H1 (cell line): ENCODE data around the gene UROS. TPM values are rescaled to one million over a fixed set of nuclear protein-coding genes. Genes with fewer than 3 reads are reported as not detected.
A peak's percentile ranks its signal among the peaks of the same experiment; 100 is the strongest.

ENCODE experiments used
- POLR2A ChIP-seq, 2 experiments: IDR thresholded peaks; 1 replicate in 1 of 2; 2 replicates in 1 of 2; pipeline ENCODE4 v1.6.1; 2011; ENCODE audit warnings: low read depth in 2 of 2, low read length in 2 of 2, mild to moderate bottlenecking in 2 of 2; ENCODE audit errors: control extremely low read depth in 1 of 2
- microRNA counts: library from miRNA; unstranded; fragments of <30 nt; microRNA quantifications from one replicate; lab custom pipeline; 2015
- microRNA-seq, 2 experiments: library from miRNA; unstranded; fragments of <30 nt; microRNA quantifications; one replicate each; pipeline versions ENCODE4 to v1.2.0, GENCODE V29; 2016 to 2020; ENCODE audit warnings: borderline microRNAs expressed in 2 of 2, borderline number of aligned reads in 2 of 2, borderline replicate concordance in 1 of 2
- polyA plus RNA-seq, 7 experiments: library from polyadenylated mRNA; depleted of rRNA in 3 of 7; stranded (reverse) in 5 of 7; unstranded in 2 of 7; fragments of >200 nt in 5 of 7; fragments of 200-250 nt in 2 of 7; gene quantifications; 1 replicate in 5 of 7; 2 replicates in 1 of 7; 4 replicates in 1 of 7; pipeline versions ENCODE4 v1.2.1 to v1.2.3, GENCODE V29; 2011 to 2013; ENCODE audit warnings: missing spikeins in 2 of 7, mixed read lengths in 2 of 7
- small RNA-seq: library from polyadenylated mRNA; stranded (forward); fragments of <200 nt; extraction: miRNeasy Mini kit (QIAGEN cat#:217004); gene quantifications from one replicate; pipeline ENCODE3, GENCODE V24; 2013; ENCODE audit not compliant: insufficient read depth
- total RNA-seq: library from RNA; stranded (reverse); fragmentation: NEBNext Ultra II Directional; extraction: Animal tissue kit (Norgen Biotek cat#: 25700); gene quantifications from 2 replicates; pipeline ENCODE4 v1.2.1, GENCODE V29; 2021

The UROS gene
- total and polyA plus RNA-seq, 2 of the 8 experiments (the other 6 are each of a cell fraction or from before 2014, with no cell fraction given): 45.6 to 58.0 TPM

- no peak for TF ChIP-seq POLR2A (IDR thresholded peaks at IDR 0.05; ENCODE audit: control extremely low read depth in 1 of 2, low read depth in 2 of 2, low read length in 2 of 2)
Measured at GRCh38 chr10:125739994-125740679, 82.9 kb downstream of the UROS start (continued).

MicroRNAs within 50 kb of the gene (microRNA counts, 767-probe panel; counts per million panel counts)
- 879 counts per million, percentile 95 among the panel's probes with 10 or more counts for microRNA hsa-miR-4484 (lab: Ali Mortazavi, UCI)

Small RNA genes lying within 50 kb of the gene (microRNA-seq; reads per million reads assigned to microRNA genes)
- 0 reads per million in 2 experiments for gene MIR4484

Small RNA genes lying within 50 kb of the gene (small RNA-seq; reads per million reads assigned to genes)
- gene MIR4484: 0.51 reads per million
- not detected for gene RF00017

Other genes with a start within 250 kb of the UROS start
- not detected in 2 replicates for gene TEX36, start 140.1 kb downstream of the UROS start, total RNA-seq
- not detected in 2 replicates for gene TEX36, start 140.1 kb downstream of the UROS start, polyA plus RNA-seq (2011; rRNA removed)
- gene EDRF1, start 103.5 kb downstream of the UROS start, total RNA-seq: 35.7 and 37.8 TPM in 2 replicates
- 13.0 and 19.9 TPM in 2 replicates for gene EDRF1, start 103.5 kb downstream of the UROS start, polyA plus RNA-seq (2011; rRNA removed)
- gene MMP21, start 47.4 kb downstream of the UROS start, total RNA-seq: not detected in 2 replicates
- gene MMP21, start 47.4 kb downstream of the UROS start, polyA plus RNA-seq (2011; rRNA removed): 0.05 TPM in 1 of 2 replicates, not detected in the other
- 118 and 120 TPM in 2 replicates for gene BCCIP, start 288 bp upstream of the UROS start, total RNA-seq
- 16.6 and 33.9 TPM in 2 replicates for gene BCCIP, start 288 bp upstream of the UROS start, polyA plus RNA-seq (2011; rRNA removed)
- 15.6 and 15.8 TPM in 2 replicates for gene DHX32, start 58.0 kb upstream of the UROS start, total RNA-seq
- gene DHX32, start 58.0 kb upstream of the UROS start, polyA plus RNA-seq (2011; rRNA removed): 7.0 and 12.4 TPM in 2 replicates
- gene FANK1, start 73.3 kb upstream of the UROS start, total RNA-seq: 0.84 TPM in 1 of 2 replicates, not detected in the other
- gene FANK1, start 73.3 kb upstream of the UROS start, polyA plus RNA-seq (2011; rRNA removed): 0.74 and 1.2 TPM in 2 replicates